WTC11 (cell line): Measurements from ENCODE around the gene PACSIN1.

Experiments used
- ATF2 ChIP-seq: sonication (generic); formaldehyde crosslinking; IDR thresholded peaks from 2 replicates; pipeline ENCODE4 v1.8.1; 2022; ENCODE audit warnings: low read depth, missing genetic modification reagents, borderline replicate concordance
- CREB1 ChIP-seq: sonication (generic); formaldehyde crosslinking; IDR thresholded peaks from 2 replicates; pipeline ENCODE4 v1.8.0; 2023; ENCODE audit warnings: mild to moderate bottlenecking, missing genetic modification reagents
- CTCF ChIP-seq: fragments of 200-600 bp; IDR thresholded peaks from 2 replicates; pipeline ENCODE4 v1.8.0; 2022; ENCODE audit warnings: antibody characterized with exemption
- IRF1 ChIP-seq: sonication (generic); formaldehyde crosslinking; IDR thresholded peaks from 2 replicates; pipeline ENCODE4 v1.8.0; 2023; ENCODE audit warnings: missing genetic modification reagents
- JUN ChIP-seq: sonication (generic); formaldehyde crosslinking; IDR thresholded peaks from 2 replicates; pipeline ENCODE4 v1.8.0; 2023; ENCODE audit warnings: mild to moderate bottlenecking, missing genetic modification reagents
- SP1 ChIP-seq: sonication (generic); formaldehyde crosslinking; conservative IDR thresholded peaks from 2 replicates; pipeline ENCODE4 v1.8.1; 2022; ENCODE audit warnings: missing genetic modification reagents
- ZNF121 ChIP-seq: sonication (generic); formaldehyde crosslinking; IDR thresholded peaks from 2 replicates; pipeline ENCODE4 v1.8.0; 2023; ENCODE audit warnings: missing genetic modification reagents
- TF ChIP-seq, protein P1 (sequence below): sonication (generic); formaldehyde crosslinking; IDR thresholded peaks from 2 replicates; pipeline ENCODE4 v1.8.0; 2022; ENCODE audit warnings: mild to moderate bottlenecking, missing genetic modification reagents
- TF ChIP-seq, protein P2 (sequence below): sonication (generic); formaldehyde crosslinking; IDR thresholded peaks from 2 replicates; pipeline ENCODE4 v1.8.1; 2022; ENCODE audit warnings: mild to moderate bottlenecking, missing genetic modification reagents, moderate library complexity, borderline replicate concordance

DNA sequence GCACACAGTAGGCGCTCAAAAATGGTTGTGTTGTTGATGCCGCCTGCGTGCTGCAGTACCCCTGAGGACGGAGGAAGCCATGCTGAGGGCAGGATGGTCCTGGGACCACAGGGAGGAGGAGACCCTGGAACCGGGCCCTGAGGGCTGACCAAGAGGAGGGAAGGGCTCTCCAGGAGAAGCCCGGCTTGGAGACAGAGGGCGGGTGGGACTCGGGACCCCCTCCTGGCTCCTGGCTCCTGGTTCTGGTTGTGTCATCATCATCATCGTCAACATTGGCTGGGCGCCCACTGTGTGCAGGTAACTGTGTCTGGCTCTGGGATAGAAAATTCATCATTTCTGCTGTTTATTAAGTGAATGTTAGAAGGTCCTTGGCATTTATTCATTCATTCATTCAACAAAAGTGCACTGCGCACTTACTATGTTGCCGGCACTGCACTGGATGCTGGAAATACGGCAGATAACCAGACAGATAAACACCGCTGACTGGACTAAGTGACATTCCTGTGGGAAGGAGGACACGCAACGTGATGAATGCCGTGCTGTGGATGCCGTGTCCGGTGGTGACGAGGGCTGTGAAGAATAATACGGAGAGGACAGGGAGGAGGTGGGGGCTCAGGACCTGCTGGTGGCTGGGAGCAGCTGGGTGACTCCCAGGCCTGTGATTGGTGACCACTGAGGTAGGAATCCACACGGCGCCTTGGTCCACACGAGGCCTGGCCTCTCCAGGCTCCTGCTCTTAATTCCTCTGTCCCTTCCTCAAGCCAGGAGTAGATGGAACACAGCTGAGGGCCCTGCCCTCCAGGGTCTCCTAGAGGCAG, 55.0 kb downstream of the PACSIN1 start:
- TF ChIP-seq SP1: no peak
- no peak for TF ChIP-seq CTCF
- no peak for TF ChIP-seq ZNF121 (CRISPR knock-in tag)
- TF ChIP-seq IRF1 (CRISPR knock-in tag): no peak
- TF ChIP-seq JUN (CRISPR knock-in tag): no peak
- TF ChIP-seq, protein P1, sequence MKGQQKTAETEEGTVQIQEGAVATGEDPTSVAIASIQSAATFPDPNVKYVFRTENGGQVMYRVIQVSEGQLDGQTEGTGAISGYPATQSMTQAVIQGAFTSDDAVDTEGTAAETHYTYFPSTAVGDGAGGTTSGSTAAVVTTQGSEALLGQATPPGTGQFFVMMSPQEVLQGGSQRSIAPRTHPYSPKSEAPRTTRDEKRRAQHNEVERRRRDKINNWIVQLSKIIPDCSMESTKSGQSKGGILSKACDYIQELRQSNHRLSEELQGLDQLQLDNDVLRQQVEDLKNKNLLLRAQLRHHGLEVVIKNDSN (CRISPR knock-in tag): no peak
- no peak for TF ChIP-seq ATF2 (CRISPR knock-in tag)
- no peak for TF ChIP-seq CREB1 (CRISPR knock-in tag)
- TF ChIP-seq, protein P2, sequence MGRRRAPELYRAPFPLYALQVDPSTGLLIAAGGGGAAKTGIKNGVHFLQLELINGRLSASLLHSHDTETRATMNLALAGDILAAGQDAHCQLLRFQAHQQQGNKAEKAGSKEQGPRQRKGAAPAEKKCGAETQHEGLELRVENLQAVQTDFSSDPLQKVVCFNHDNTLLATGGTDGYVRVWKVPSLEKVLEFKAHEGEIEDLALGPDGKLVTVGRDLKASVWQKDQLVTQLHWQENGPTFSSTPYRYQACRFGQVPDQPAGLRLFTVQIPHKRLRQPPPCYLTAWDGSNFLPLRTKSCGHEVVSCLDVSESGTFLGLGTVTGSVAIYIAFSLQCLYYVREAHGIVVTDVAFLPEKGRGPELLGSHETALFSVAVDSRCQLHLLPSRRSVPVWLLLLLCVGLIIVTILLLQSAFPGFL (CRISPR knock-in tag): no peak
